WTC11 (cell line): Measurements from ENCODE around the gene EVL. TPM values are rescaled to one million over a fixed set of nuclear protein-coding genes. Genes with fewer than 3 reads are reported as not detected.

ENCODE experiments used
- ATAC-seq: fragments of 200-7000 bp; cut with Tn5 transposase; 2 replicates; pipeline ENCODE4 v1.10.0; 2021; ENCODE audit warnings: mild to moderate bottlenecking, moderate library complexity
- CTCF ChIA-PET: fragments of 300-600 bp; sonication (Branson Sonifier 250); formaldehyde crosslinking; loops from one replicate; lab custom pipeline; 2021; ENCODE audit warnings: antibody characterized with exemption; lab: Charles Lee
- POLR2A ChIA-PET: fragments of 350-600 bp; sonication (Branson Sonifier 250); formaldehyde crosslinking; loops from one replicate; lab custom pipeline; 2021; ENCODE audit warnings: antibody characterized with exemption; lab: Charles Lee
- DNase-seq: peaks from one replicate; pipeline ENCODE4 v3.0.0; 2021; ENCODE audit warnings: low spot score
- H3K27ac Mint-ChIP-seq: 2 replicates; pipeline ENCODE4 v1.8.0; 2021; ENCODE audit warnings: mixed read lengths
- H3K27me3 Mint-ChIP-seq: 2 replicates; pipeline ENCODE4 v1.8.0; 2021; ENCODE audit warnings: low read depth, mild to moderate bottlenecking, moderate library complexity, mixed read lengths
- H3K36me3 Mint-ChIP-seq: 2 replicates; pipeline ENCODE4 v1.8.0; 2021; ENCODE audit warnings: mixed read lengths
- H3K4me1 Mint-ChIP-seq: 2 replicates; pipeline ENCODE4 v1.8.0; 2022; ENCODE audit warnings: mixed read lengths
- H3K4me3 Mint-ChIP-seq: 2 replicates; pipeline ENCODE4 v1.8.0; 2021; ENCODE audit warnings: mild to moderate bottlenecking, moderate library complexity, mixed read lengths
- H3K9me3 Mint-ChIP-seq: 2 replicates; pipeline ENCODE4 v1.8.0; 2021; ENCODE audit warnings: mixed read lengths
- ATF6 ChIP-seq: sonication (generic); formaldehyde crosslinking; IDR thresholded peaks from 2 replicates; pipeline ENCODE4 v1.8.1; 2023; ENCODE audit warnings: mild to moderate bottlenecking, missing genetic modification reagents
- CBFB ChIP-seq: sonication (generic); formaldehyde crosslinking; IDR thresholded peaks from 2 replicates; pipeline ENCODE4 v1.8.1; 2022; ENCODE audit warnings: mild to moderate bottlenecking, low read depth, missing genetic modification reagents
- CTCF ChIP-seq: fragments of 200-600 bp; IDR thresholded peaks from 2 replicates; pipeline ENCODE4 v1.8.0; 2022; ENCODE audit warnings: antibody characterized with exemption
- E2F1 ChIP-seq: sonication (generic); formaldehyde crosslinking; IDR thresholded peaks from 2 replicates; pipeline ENCODE4 v1.8.0; 2022; ENCODE audit warnings: mild to moderate bottlenecking, missing genetic modification reagents
- GTF2I ChIP-seq: fragments of 250-450 bp; sonication (Bioruptor Pico); conservative IDR thresholded peaks from 2 replicates; pipeline ENCODE4 v1.4.0; 2021; ENCODE audit warnings: mild to moderate bottlenecking
- HMGA2 ChIP-seq: fragments of 250-450 bp; sonication (Bioruptor Pico); IDR thresholded peaks from 2 replicates; pipeline ENCODE4 v1.4.0; 2021; ENCODE audit warnings: mild to moderate bottlenecking, moderate library complexity
- IRF1 ChIP-seq: sonication (generic); formaldehyde crosslinking; IDR thresholded peaks from 2 replicates; pipeline ENCODE4 v1.8.0; 2023; ENCODE audit warnings: missing genetic modification reagents
- MAX ChIP-seq: sonication (generic); formaldehyde crosslinking; IDR thresholded peaks from 2 replicates; pipeline ENCODE4 v1.8.0; 2022; ENCODE audit warnings: mild to moderate bottlenecking, missing genetic modification reagents
- MXD4 ChIP-seq: fragments of 250-450 bp; sonication (Bioruptor Pico); IDR thresholded peaks from 2 replicates; pipeline ENCODE4 v1.8.0; 2021; ENCODE audit warnings: mild to moderate bottlenecking, moderate library complexity, borderline replicate concordance
- MYBL2 ChIP-seq: sonication (generic); formaldehyde crosslinking; IDR thresholded peaks from 2 replicates; pipeline ENCODE4 v1.8.1; 2023; ENCODE audit warnings: mild to moderate bottlenecking, moderate library complexity, missing genetic modification reagents
- NFE2L1 ChIP-seq: sonication (generic); formaldehyde crosslinking; IDR thresholded peaks from 2 replicates; pipeline ENCODE4 v1.8.1; 2023; ENCODE audit warnings: missing genetic modification reagents
- PRDM15 ChIP-seq: sonication (generic); formaldehyde crosslinking; IDR thresholded peaks from 2 replicates; pipeline ENCODE4 v1.8.0; 2022; ENCODE audit warnings: missing genetic modification reagents
- RELA ChIP-seq: sonication (generic); formaldehyde crosslinking; IDR thresholded peaks from 2 replicates; pipeline ENCODE4 v1.8.1; 2022; ENCODE audit warnings: missing genetic modification reagents, mild to moderate bottlenecking, borderline replicate concordance
- TCF7 ChIP-seq: sonication (generic); formaldehyde crosslinking; IDR thresholded peaks from 2 replicates; pipeline ENCODE4 v1.8.0; 2022; ENCODE audit warnings: mild to moderate bottlenecking, low read depth, missing genetic modification reagents, moderate library complexity
- ZBTB21 ChIP-seq: sonication (generic); formaldehyde crosslinking; IDR thresholded peaks from 2 replicates; pipeline ENCODE4 v1.8.1; 2023; ENCODE audit warnings: mild to moderate bottlenecking, missing genetic modification reagents, borderline replicate concordance
- ZNF232 ChIP-seq: sonication (generic); formaldehyde crosslinking; IDR thresholded peaks from 2 replicates; pipeline ENCODE4 v1.8.0; 2022; ENCODE audit warnings: mild to moderate bottlenecking, missing genetic modification reagents
- ZNF396 ChIP-seq: fragments of 250-450 bp; sonication (Bioruptor Pico); IDR thresholded peaks from 2 replicates; pipeline ENCODE4 v1.8.0; 2021; ENCODE audit warnings: mild to moderate bottlenecking, moderate library complexity, borderline replicate concordance
- ZNF423 ChIP-seq: fragments of 250-450 bp; sonication (Bioruptor Pico); IDR thresholded peaks from 2 replicates; pipeline ENCODE4 v2.1.2; 2022; ENCODE audit warnings: mild to moderate bottlenecking, moderate library complexity
- total RNA-seq: library from RNA; stranded (reverse); gene quantifications from 3 replicates; pipeline ENCODE4 v1.2.3, GENCODE V29; 2021
- TF ChIP-seq, protein P1 (sequence below): sonication (generic); formaldehyde crosslinking; conservative IDR thresholded peaks from 2 replicates; pipeline ENCODE4 v1.8.1; 2023; ENCODE audit warnings: mild to moderate bottlenecking, low read depth, missing genetic modification reagents, moderate library complexity

Gene EVL
- total RNA-seq, 1 experiment from 2014 or later, result 60.8 TPM

GRCh38 chr14:100076133-100076532 is 10.9 kb downstream of the EVL start:
- ChIA-PET CTCF (interaction anchor here (0.9 to 1.3 kb wide), 2 partner anchors 29 to 33 kb away, joined by 3 read pairs; no protein-coding TSS in a partner anchor), POLR2A (no interaction called here)
- DNase-seq (peak; percentile 60), ATAC-seq (peak; percentile 85)
- peaks cover 37% of the 10 kb centered on the region for H3K4me1 Mint-ChIP-seq
- H3K9me3 Mint-ChIP-seq, result no peaks in the 10 kb centered on the region; the same call in 1 of the 2 replicates
- TF ChIP-seq CTCF (peak; percentile 33), ZNF396 (no peak), ZNF232 (CRISPR knock-in tag) (no peak)
- H3K4me3 Mint-ChIP-seq, result no peak overlapping the region
- H3K27ac Mint-ChIP-seq, result no peak overlapping the region
- H3K36me3 Mint-ChIP-seq, result no peaks in the 10 kb centered on the region
- H3K27me3 Mint-ChIP-seq, result no peaks in the 10 kb centered on the region; the same call in 1 of the 2 replicates

GRCh38 chr14:100076606-100077005 is 11.4 kb downstream of the EVL start:
- Mint-ChIP-seq H3K4me3 (no peak overlapping the region), H3K4me1 (peaks cover 37% of the 10 kb centered on the region), H3K36me3 (no peaks in the 10 kb centered on the region), H3K27me3 (no peaks in the 10 kb centered on the region; the same call in 1 of the 2 replicates)
- no peak for ATAC-seq
- no peak for TF ChIP-seq CBFB
- no peak for TF ChIP-seq RELA (CRISPR knock-in tag)
- no peak for TF ChIP-seq ZNF423 (CRISPR knock-in tag)
- no peak for TF ChIP-seq ZNF232 (CRISPR knock-in tag)
- TF ChIP-seq MXD4 (CRISPR knock-in tag), result no peak
- TF ChIP-seq, protein P1, sequence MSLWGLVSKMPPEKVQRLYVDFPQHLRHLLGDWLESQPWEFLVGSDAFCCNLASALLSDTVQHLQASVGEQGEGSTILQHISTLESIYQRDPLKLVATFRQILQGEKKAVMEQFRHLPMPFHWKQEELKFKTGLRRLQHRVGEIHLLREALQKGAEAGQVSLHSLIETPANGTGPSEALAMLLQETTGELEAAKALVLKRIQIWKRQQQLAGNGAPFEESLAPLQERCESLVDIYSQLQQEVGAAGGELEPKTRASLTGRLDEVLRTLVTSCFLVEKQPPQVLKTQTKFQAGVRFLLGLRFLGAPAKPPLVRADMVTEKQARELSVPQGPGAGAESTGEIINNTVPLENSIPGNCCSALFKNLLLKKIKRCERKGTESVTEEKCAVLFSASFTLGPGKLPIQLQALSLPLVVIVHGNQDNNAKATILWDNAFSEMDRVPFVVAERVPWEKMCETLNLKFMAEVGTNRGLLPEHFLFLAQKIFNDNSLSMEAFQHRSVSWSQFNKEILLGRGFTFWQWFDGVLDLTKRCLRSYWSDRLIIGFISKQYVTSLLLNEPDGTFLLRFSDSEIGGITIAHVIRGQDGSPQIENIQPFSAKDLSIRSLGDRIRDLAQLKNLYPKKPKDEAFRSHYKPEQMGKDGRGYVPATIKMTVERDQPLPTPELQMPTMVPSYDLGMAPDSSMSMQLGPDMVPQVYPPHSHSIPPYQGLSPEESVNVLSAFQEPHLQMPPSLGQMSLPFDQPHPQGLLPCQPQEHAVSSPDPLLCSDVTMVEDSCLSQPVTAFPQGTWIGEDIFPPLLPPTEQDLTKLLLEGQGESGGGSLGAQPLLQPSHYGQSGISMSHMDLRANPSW, result no peak
- no peak for TF ChIP-seq GTF2I
- no peak for TF ChIP-seq HMGA2
- no peak for TF ChIP-seq ZNF396
- no peak for TF ChIP-seq MYBL2 (CRISPR knock-in tag)
- no peak for TF ChIP-seq IRF1
- no peak for TF ChIP-seq PRDM15 (CRISPR knock-in tag)
- TF ChIP-seq E2F1, result no peak
- no peak for TF ChIP-seq NFE2L1
- TF ChIP-seq MAX, result no peak
- TF ChIP-seq ATF6 (CRISPR knock-in tag), result no peak
- no peak for TF ChIP-seq TCF7 (CRISPR knock-in tag)
- TF ChIP-seq ZBTB21 (CRISPR knock-in tag), result no peak
- TF ChIP-seq, all 79 proteins: peak for 0
- ChIA-PET CTCF (interaction anchor here (0.9 to 1.3 kb wide), 2 partner anchors 28 to 32 kb away, joined by 3 read pairs; no protein-coding TSS in a partner anchor), POLR2A (no interaction called here)
- H3K27ac Mint-ChIP-seq, result no peak overlapping the region
- H3K9me3 Mint-ChIP-seq, result no peaks in the 10 kb centered on the region; the same call in 1 of the 2 replicates
- DNase-seq, result no peak
